ENCODE data around the gene ADAM12. TPM values are rescaled to one million over a fixed set of nuclear protein-coding genes. Genes with fewer than 3 reads are reported as not detected.

Gene ADAM12
- total RNA-seq, 1 donor from 2014 or later = 41.7 TPM

DNA sequence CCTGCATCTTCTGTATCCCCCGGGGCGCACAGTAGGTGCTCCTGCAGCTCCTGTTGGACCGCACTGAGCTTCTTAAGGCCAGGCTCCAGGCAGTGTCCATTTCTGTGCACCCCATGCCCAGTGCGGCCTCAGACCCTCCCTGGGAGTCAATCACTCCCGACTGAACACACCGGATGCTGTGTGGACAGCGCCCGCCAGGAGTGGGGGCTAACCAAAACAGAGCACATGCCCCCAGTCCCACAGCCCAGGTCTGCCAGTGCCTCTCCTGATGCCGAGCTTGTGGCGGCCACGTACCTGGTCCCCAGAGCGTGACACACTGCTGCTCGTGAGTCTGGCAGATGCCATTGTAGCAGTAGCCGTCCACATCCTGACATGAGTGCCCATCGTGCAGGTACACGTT, 323.8 kb downstream of the ADAM12 start:
- peaks cover 3% of the 10 kb centered on the region for H3K9me3 Mint-ChIP-seq (ENCODE audit: unreplicated experiment)
- DNase-seq (ENCODE audit: extremely low spot score, unreplicated experiment) = no peak
- H3K4me3 Mint-ChIP-seq (ENCODE audit: unreplicated experiment) = no peak overlapping the region
- peaks cover 45% of the 10 kb centered on the region for H3K4me1 Mint-ChIP-seq (ENCODE audit: unreplicated experiment)
- no peak overlapping the region for H3K27ac Mint-ChIP-seq (ENCODE audit: unreplicated experiment)
- H3K36me3 Mint-ChIP-seq (ENCODE audit: unreplicated experiment) = peaks cover 3% of the 10 kb centered on the region
- no peaks in the 10 kb centered on the region for H3K27me3 Mint-ChIP-seq (ENCODE audit: unreplicated experiment)
- TF ChIP-seq, protein P1, sequence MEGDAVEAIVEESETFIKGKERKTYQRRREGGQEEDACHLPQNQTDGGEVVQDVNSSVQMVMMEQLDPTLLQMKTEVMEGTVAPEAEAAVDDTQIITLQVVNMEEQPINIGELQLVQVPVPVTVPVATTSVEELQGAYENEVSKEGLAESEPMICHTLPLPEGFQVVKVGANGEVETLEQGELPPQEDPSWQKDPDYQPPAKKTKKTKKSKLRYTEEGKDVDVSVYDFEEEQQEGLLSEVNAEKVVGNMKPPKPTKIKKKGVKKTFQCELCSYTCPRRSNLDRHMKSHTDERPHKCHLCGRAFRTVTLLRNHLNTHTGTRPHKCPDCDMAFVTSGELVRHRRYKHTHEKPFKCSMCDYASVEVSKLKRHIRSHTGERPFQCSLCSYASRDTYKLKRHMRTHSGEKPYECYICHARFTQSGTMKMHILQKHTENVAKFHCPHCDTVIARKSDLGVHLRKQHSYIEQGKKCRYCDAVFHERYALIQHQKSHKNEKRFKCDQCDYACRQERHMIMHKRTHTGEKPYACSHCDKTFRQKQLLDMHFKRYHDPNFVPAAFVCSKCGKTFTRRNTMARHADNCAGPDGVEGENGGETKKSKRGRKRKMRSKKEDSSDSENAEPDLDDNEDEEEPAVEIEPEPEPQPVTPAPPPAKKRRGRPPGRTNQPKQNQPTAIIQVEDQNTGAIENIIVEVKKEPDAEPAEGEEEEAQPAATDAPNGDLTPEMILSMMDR (IDR thresholded peaks at IDR 0.05) = no peak

DNA sequence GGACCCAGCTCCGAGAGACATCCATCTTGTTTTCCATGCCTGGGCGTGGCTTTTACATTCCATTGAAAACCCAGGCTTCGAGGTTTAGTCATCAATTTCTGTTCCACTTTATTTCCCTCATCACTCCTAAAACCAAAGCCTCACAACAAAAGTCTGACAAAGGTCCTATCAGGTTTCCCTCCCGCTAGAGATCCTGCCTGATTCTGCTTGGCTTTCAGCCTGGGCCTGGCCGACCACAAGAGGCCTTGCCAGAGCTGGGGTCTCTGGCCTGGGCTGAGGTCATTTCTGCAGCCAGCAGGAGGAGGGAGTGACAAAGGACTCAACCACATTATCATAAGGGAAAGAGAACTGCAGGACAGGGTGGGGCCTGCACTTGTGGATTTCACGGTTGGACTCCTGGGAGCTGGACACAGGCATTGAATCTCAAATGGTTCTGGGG, 324.9 kb downstream of the ADAM12 start:
- no peaks in the 10 kb centered on the region for H3K36me3 Mint-ChIP-seq (ENCODE audit: unreplicated experiment)
- TF ChIP-seq, protein P1 (IDR thresholded peaks at IDR 0.05) = no peak
- H3K9me3 Mint-ChIP-seq (ENCODE audit: unreplicated experiment) = peaks cover 3% of the 10 kb centered on the region
- H3K4me1 Mint-ChIP-seq (ENCODE audit: unreplicated experiment) = peaks cover 56% of the 10 kb centered on the region
- DNase-seq (ENCODE audit: extremely low spot score, unreplicated experiment) = no peak
- no peak overlapping the region for H3K4me3 Mint-ChIP-seq (ENCODE audit: unreplicated experiment)
- H3K27me3 Mint-ChIP-seq (ENCODE audit: unreplicated experiment) = no peaks in the 10 kb centered on the region
- H3K27ac Mint-ChIP-seq (ENCODE audit: unreplicated experiment) = peak overlapping the region; percentile 96

DNA sequence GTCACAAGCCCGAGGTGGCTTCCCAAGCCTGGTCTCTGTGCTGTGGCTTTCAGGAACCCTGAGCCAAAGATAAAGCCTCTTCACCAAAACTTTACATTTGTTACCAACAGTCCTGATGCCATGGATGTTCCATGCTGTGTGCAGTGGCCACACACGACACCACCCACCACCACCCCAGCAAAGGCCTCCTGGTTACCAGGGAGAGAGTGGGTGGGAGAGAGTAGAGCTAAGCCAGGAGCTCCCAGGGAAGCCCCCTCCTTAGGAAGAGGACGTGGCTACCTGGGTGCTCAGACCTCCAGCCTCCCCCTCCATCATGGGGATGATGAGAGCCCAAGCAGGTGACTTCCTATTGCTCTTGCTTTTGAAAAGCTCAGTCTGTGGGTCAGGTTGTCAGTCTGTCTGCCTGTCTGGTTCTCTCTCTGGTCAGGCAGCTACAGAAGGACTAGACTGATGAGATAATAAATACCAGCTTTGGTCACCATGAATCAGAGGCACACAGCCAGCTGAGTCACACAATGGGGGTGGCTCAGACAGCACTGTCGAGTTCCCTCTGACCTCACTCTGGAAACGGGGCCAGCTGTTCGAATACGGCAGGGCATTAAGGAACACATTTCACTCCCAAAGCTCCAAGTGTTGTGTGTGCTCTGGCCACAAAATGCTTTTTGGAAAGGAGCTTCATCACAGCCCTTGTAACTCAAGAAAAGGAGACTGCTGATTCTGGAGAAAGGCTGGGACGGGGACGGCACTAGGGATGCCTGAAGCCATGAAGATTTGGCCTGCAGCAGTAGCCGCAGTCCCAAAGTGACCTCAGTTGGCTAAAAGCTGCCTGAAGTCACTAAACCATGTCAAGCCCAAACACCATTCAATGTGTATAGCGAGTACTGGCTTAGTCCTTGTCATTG, 325.9 kb downstream of the ADAM12 start:
- Mint-ChIP-seq H3K27me3 (ENCODE audit: unreplicated experiment) (no peaks in the 10 kb centered on the region), H3K9me3 (ENCODE audit: unreplicated experiment) (peaks cover 3% of the 10 kb centered on the region), H3K36me3 (ENCODE audit: unreplicated experiment) (no peaks in the 10 kb centered on the region), H3K27ac (ENCODE audit: unreplicated experiment) (peak overlapping the region; percentile 96), H3K4me3 (ENCODE audit: unreplicated experiment) (no peak overlapping the region), H3K4me1 (ENCODE audit: unreplicated experiment) (peaks cover 57% of the 10 kb centered on the region)
- DNase-seq (ENCODE audit: extremely low spot score, unreplicated experiment) = no peak
- TF ChIP-seq, protein P1 (IDR thresholded peaks at IDR 0.05) = no peak

DNA sequence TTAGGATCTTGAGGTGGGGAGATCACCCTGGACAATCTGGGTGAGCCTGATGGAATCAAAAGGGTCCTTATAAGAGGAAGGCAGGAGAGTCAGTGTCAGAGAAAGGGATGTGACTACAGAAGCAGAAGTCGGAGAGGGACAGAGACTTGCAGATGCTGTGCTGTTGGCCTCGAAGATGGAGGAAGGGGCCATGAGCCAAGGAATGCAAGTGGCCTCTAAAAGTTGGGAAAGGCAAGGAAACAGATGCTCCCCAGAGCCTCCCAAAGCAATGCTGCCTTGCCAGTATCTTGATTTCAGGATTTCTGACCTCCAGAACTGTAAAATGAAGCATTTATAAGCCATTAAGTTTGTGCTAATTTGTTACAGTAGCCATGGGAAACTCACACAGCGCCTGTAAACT, 326.8 kb downstream of the ADAM12 start:
- no peak for DNase-seq (ENCODE audit: extremely low spot score, unreplicated experiment)
- peaks cover 3% of the 10 kb centered on the region for H3K9me3 Mint-ChIP-seq (ENCODE audit: unreplicated experiment)
- H3K36me3 Mint-ChIP-seq (ENCODE audit: unreplicated experiment) = no peaks in the 10 kb centered on the region
- no peaks in the 10 kb centered on the region for H3K27me3 Mint-ChIP-seq (ENCODE audit: unreplicated experiment)
- no peak overlapping the region for H3K4me3 Mint-ChIP-seq (ENCODE audit: unreplicated experiment)
- H3K4me1 Mint-ChIP-seq (ENCODE audit: unreplicated experiment) = peaks cover 57% of the 10 kb centered on the region
- TF ChIP-seq, protein P1 (IDR thresholded peaks at IDR 0.05) = no peak
- H3K27ac Mint-ChIP-seq (ENCODE audit: unreplicated experiment) = peak overlapping the region; percentile 96

DNA sequence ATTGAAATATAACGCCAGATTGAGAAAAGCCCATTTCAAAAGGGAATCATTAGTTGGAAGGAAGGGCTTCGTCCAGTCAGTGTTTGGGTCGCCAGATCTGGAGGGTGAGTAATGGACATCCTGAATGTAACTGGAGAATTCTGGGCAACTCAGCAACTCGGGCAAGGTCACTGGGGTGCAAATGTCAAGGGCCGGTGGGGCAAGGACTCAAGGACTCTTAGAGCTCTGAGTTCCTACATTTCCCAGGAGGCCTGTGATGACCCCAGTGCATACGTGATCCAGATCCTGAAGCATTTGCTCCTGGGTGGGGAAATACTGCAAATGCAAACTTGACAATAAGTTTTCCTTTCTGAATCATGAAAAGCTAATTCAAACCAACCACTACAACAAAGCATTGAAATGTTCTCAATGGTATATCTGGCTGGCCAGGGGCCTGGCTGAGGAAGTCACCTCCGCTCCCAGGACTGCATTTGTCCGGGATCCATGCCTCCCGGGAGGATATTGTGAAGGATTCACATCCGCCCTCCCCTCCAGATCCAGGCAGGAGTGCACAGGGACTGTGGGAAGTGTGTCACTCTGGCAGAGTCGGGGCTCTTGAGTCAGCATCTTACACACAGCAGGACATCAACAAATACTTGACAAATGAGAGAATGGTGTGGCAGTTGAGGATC, 327.9 kb downstream of the ADAM12 start:
- DNase-seq (ENCODE audit: extremely low spot score, unreplicated experiment) = no peak
- peak overlapping the region; percentile 96 for H3K27ac Mint-ChIP-seq (ENCODE audit: unreplicated experiment)
- H3K27me3 Mint-ChIP-seq (ENCODE audit: unreplicated experiment) = no peaks in the 10 kb centered on the region
- no peak overlapping the region for H3K4me3 Mint-ChIP-seq (ENCODE audit: unreplicated experiment)
- H3K4me1 Mint-ChIP-seq (ENCODE audit: unreplicated experiment) = peaks cover 52% of the 10 kb centered on the region
- no peaks in the 10 kb centered on the region for H3K36me3 Mint-ChIP-seq (ENCODE audit: unreplicated experiment)
- peaks cover 3% of the 10 kb centered on the region for H3K9me3 Mint-ChIP-seq (ENCODE audit: unreplicated experiment)
- TF ChIP-seq, protein P1 (IDR thresholded peaks at IDR 0.05) = no peak

All from osteocyte (in vitro differentiated cells).